ENCODE measurements around the gene MXD4. TPM values are rescaled to one million over a fixed set of nuclear protein-coding genes. Genes with fewer than 3 reads are reported as not detected.

MXD4 gene
- total and polyA plus RNA-seq, 4 donors: 34.4 to 65.1 (median 47.8) TPM

- H3K27me3 ChIP-seq (ENCODE audit: control insufficient read depth in 3 of 3, insufficient read depth in 3 of 3, low read length in 2 of 3): no peaks in the 10 kb centered on the region
- peaks cover 0 to 10% (median 5%) of the 10 kb centered on the region in 5 donors for H3K4me1 ChIP-seq (ENCODE audit: control insufficient read depth in 5 of 5, insufficient read depth in 5 of 5, low read length in 5 of 5)
- DNase-seq: no peak
- no peak for TF ChIP-seq CTCF (IDR thresholded peaks at IDR 0.05; ENCODE audit: control extremely low read depth, extremely low read depth)
- H3K4me3 ChIP-seq: no peak overlapping the region
- H3K27ac ChIP-seq (ENCODE audit: low read depth in 1 of 2, low read length in 1 of 2): no peak overlapping the region
- 94 to 96% methylated on average over 24 to 25 of the region's 25 CpGs for WGBS, 2 donors
- no peak for ATAC-seq (ENCODE audit: insufficient read depth, low FRiP score)
- peaks cover 8 to 68% (median 32%) of the 10 kb centered on the region in 4 donors for H3K36me3 ChIP-seq (ENCODE audit: control insufficient read depth in 4 of 4, insufficient read depth in 4 of 4, low read length in 4 of 4)
- H3K9me3 ChIP-seq (ENCODE audit: control insufficient read depth in 4 of 4, insufficient read depth in 3 of 4, low read length in 3 of 4): no peaks in the 10 kb centered on the region
- no peak overlapping the region for H3K9ac ChIP-seq (ENCODE audit: insufficient read depth in 1 of 2, low read length in 2 of 2)
These were observed 10.7 kb downstream of the MXD4 start for GRCh38 chr4:2251073-2251794.

- H3K36me3 ChIP-seq (ENCODE audit: control insufficient read depth in 4 of 4, insufficient read depth in 4 of 4, low read length in 4 of 4): peaks cover 8 to 68% (median 32%) of the 10 kb centered on the region in 4 donors
- no peak overlapping the region for H3K9ac ChIP-seq (ENCODE audit: insufficient read depth in 1 of 2, low read length in 2 of 2)
- no peaks in the 10 kb centered on the region for H3K9me3 ChIP-seq (ENCODE audit: control insufficient read depth in 4 of 4, insufficient read depth in 3 of 4, low read length in 3 of 4)
- H3K27ac ChIP-seq (ENCODE audit: low read depth in 1 of 2, low read length in 1 of 2): no peak overlapping the region
- DNase-seq (peak in 1 of 3 donors; percentile 8), ATAC-seq (ENCODE audit: insufficient read depth, low FRiP score) (no peak)
- TF ChIP-seq CTCF (IDR thresholded peaks at IDR 0.05; ENCODE audit: control extremely low read depth, extremely low read depth): no peak
- no peak overlapping the region for H3K4me3 ChIP-seq
- no peaks in the 10 kb centered on the region for H3K27me3 ChIP-seq (ENCODE audit: control insufficient read depth in 3 of 3, insufficient read depth in 3 of 3, low read length in 2 of 3)
- 94 to 95% methylated on average over 30 of the region's 30 CpGs for WGBS, 2 donors
- H3K4me1 ChIP-seq (ENCODE audit: control insufficient read depth in 5 of 5, insufficient read depth in 5 of 5, low read length in 5 of 5): peaks cover 0 to 6% (median under 1%) of the 10 kb centered on the region in 5 donors
These were observed 11.4 kb downstream of the MXD4 start for GRCh38 chr4:2250357-2251072.

GRCh38 chr4:2249526-2250356 lies 12.2 kb downstream of the MXD4 start:
- Histone ChIP-seq H3K4me1 (ENCODE audit: control insufficient read depth in 5 of 5, insufficient read depth in 5 of 5, low read length in 5 of 5) (peaks cover 0 to 7% (median 0%) of the 10 kb centered on the region in 5 donors), H3K9me3 (ENCODE audit: control insufficient read depth in 4 of 4, insufficient read depth in 3 of 4, low read length in 3 of 4) (no peaks in the 10 kb centered on the region), H3K27ac (ENCODE audit: low read depth in 1 of 2, low read length in 1 of 2) (no peak overlapping the region), H3K36me3 (ENCODE audit: control insufficient read depth in 4 of 4, insufficient read depth in 4 of 4, low read length in 4 of 4) (peaks cover 8 to 63% (median 30%) of the 10 kb centered on the region in 4 donors), H3K27me3 (ENCODE audit: control insufficient read depth in 3 of 3, insufficient read depth in 3 of 3, low read length in 2 of 3) (no peaks in the 10 kb centered on the region), H3K4me3 (no peak overlapping the region), H3K9ac (ENCODE audit: insufficient read depth in 1 of 2, low read length in 2 of 2) (no peak overlapping the region)
- no peak for ATAC-seq (ENCODE audit: insufficient read depth, low FRiP score)
- no peak for TF ChIP-seq CTCF (IDR thresholded peaks at IDR 0.05; ENCODE audit: control extremely low read depth, extremely low read depth)
- WGBS, 2 donors: 92 to 94% methylated on average over 26 of the region's 26 CpGs
- peak in 1 of 3 donors; percentile 9 for DNase-seq
